Measurements from ENCODE around the gene ZNF785.

DNA sequence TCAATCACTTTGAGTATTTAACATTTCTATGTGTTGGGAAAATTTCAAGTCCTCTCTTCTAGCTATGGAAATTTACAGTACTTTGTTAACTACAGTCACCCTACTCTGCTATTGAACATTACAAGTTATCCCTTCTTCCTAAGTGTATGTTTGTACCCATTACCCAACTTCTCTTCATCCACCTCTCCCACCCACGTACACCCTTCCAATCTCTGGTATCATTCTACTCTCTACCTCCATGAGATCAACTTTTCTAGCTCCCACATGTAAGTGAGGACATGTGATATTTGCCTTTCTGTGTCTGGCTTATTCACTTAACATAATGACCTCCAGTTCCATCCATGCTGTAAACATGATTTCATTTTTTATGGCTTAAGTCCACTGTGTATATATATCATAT lies 10.8 kb downstream of the ZNF785 start:
- TF ChIP-seq CTCF (conservative IDR thresholded peaks at IDR 0.05; ENCODE audit: low read depth in 2 of 2) = no peak
- TF ChIP-seq EZH2 (IDR thresholded peaks at IDR 0.05; ENCODE audit: low read depth, unreplicated experiment) = no peak
- TF ChIP-seq POLR2AphosphoS5 (IDR thresholded peaks at IDR 0.05; ENCODE audit: low read depth) = no peak
- no peak for TF ChIP-seq EZH2phosphoT487 (IDR thresholded peaks at IDR 0.05; ENCODE audit: unreplicated experiment)
